HG02943 (cell line): Measurements from ENCODE around the gene OBI1.
A peak's percentile ranks its signal among the peaks of the same experiment; 100 is the strongest.

Experiments
- ATAC-seq: cut with Tn5 transposase; IDR thresholded peaks from one replicate; pipeline ENCODE4 v1.9.1; 2021; ENCODE audit warnings: mild to moderate bottlenecking, low read depth, moderate library complexity; ENCODE audit not compliant: unreplicated experiment

OBI1 gene

GRCh38 chr13:78604782-78605611, 54.0 kb downstream of the OBI1 start:
- no peak for ATAC-seq

- ATAC-seq = peak; percentile 73
These were observed 55.6 kb downstream of the OBI1 start, which contains the start of gene POU4F1 for GRCh38 chr13:78603240-78603957. TSS of gene POU4F1 (minus strand) at chr13:78603552. CDS start at chr13:78603326, 226 bp downstream.

- peak; percentile 9 for ATAC-seq
These were observed 56.3 kb downstream of the OBI1 start for GRCh38 chr13:78602561-78603239.

GRCh38 chr13:78601874-78602560, 56.9 kb downstream of the OBI1 start:
- no peak for ATAC-seq

- no peak for ATAC-seq
These were observed 57.7 kb downstream of the OBI1 start for GRCh38 chr13:78601124-78601873.

GRCh38 chr13:78600280-78600883, 58.6 kb downstream of the OBI1 start:
- ATAC-seq = no peak

GRCh38 chr13:78599645-78600279, 59.2 kb downstream of the OBI1 start:
- ATAC-seq = no peak

GRCh38 chr13:78598966-78599644, 59.9 kb downstream of the OBI1 start:
- no peak for ATAC-seq

- no peak for ATAC-seq
These were observed 60.7 kb downstream of the OBI1 start for GRCh38 chr13:78598116-78598781.

GRCh38 chr13:78597602-78597932, 61.4 kb downstream of the OBI1 start:
- ATAC-seq = no peak

GRCh38 chr13:78596736-78597601, 62.0 kb downstream of the OBI1 start:
- no peak for ATAC-seq

- ATAC-seq = no peak
These were observed 62.6 kb downstream of the OBI1 start for GRCh38 chr13:78596399-78596735.

GRCh38 chr13:78595495-78596398, 63.2 kb downstream of the OBI1 start:
- no peak for ATAC-seq

- ATAC-seq = no peak
These were observed 64.4 kb downstream of the OBI1 start for GRCh38 chr13:78594456-78594975.

- no peak for ATAC-seq
These were observed 65.1 kb downstream of the OBI1 start for GRCh38 chr13:78593652-78594455.
